Small intestine (tissue), 7 donors: ENCODE measurements around the gene PPP1R14B. TPM values are rescaled to one million over a fixed set of nuclear protein-coding genes. Genes with fewer than 3 reads are reported as not detected.

Experiments used
- DNase-seq, 2 donors: peaks; one replicate each; pipeline versions ENCODE4 v3.0.0 to v3.0.0-alpha.2; 2013
- FAIRE-seq: peaks from 2 replicates; lab custom pipeline; 2012; peaks lifted over from hg19 to GRCh38; lab: Jason Lieb, UNC
- H3K27ac ChIP-seq, 3 donors: one replicate each; pipeline ENCODE4 v1.5.1; 2013; ENCODE audit warnings: low read length in 2 of 3, mild to moderate bottlenecking in 2 of 3, control low read depth in 1 of 3, inconsistent platforms in 1 of 3, low read depth in 1 of 3, moderate library complexity in 1 of 3
- H3K27me3 ChIP-seq, 3 donors: one replicate each; pipeline ENCODE4 v1.6.1; 2013; ENCODE audit warnings: low read length in 3 of 3, inconsistent platforms in 1 of 3; ENCODE audit not compliant: control insufficient read depth in 3 of 3, insufficient read depth in 3 of 3
- H3K36me3 ChIP-seq, 3 donors: one replicate each; pipeline ENCODE4 v1.6.1; 2013; ENCODE audit warnings: low read length in 3 of 3, inconsistent platforms in 1 of 3, low read depth in 1 of 3, mild to moderate bottlenecking in 1 of 3, moderate library complexity in 1 of 3; ENCODE audit not compliant: control insufficient read depth in 3 of 3, insufficient read depth in 2 of 3
- H3K4me1 ChIP-seq, 3 donors: one replicate each; pipeline ENCODE4 v1.6.1; 2013; ENCODE audit warnings: low read length in 2 of 3, inconsistent platforms in 1 of 3, low read depth in 1 of 3, mild to moderate bottlenecking in 1 of 3, moderate library complexity in 1 of 3; ENCODE audit not compliant: control insufficient read depth in 3 of 3, insufficient read depth in 2 of 3
- H3K4me3 ChIP-seq, 3 donors: one replicate each; pipeline ENCODE4 v1.5.1; 2013; ENCODE audit warnings: low read length in 3 of 3, control low read depth in 1 of 3, inconsistent platforms in 1 of 3, low read depth in 1 of 3, mild to moderate bottlenecking in 1 of 3, moderate library complexity in 1 of 3
- H3K9me3 ChIP-seq, 2 donors: one replicate each; pipeline ENCODE4 v1.6.1; 2013; ENCODE audit warnings: low read depth in 1 of 2, low read length in 1 of 2; ENCODE audit not compliant: control insufficient read depth in 2 of 2, insufficient read depth in 1 of 2
- WGBS, 3 donors: extraction: QIAGEN DNeasy Blood & Tissue Kit; methylation state at CpG; one replicate each; pipeline ENCODE4 v1.1.7; 2013; 5-methylcytosine and 5-hydroxymethylcytosine counted together
- polyA plus RNA-seq, 4 donors: library from polyadenylated mRNA; stranded (reverse) in 3 of 4; unstranded in 1 of 4; fragments of 200-250 nt in 3 of 4; fragments of 120-200 nt in 1 of 4; gene quantifications; one replicate each; pipeline versions ENCODE4 v1.2.1 to v1.2.3, GENCODE V29; 2013
- donor health status: healthy with polysubstance abuse.
- donor health status: control.
- donor health status: control.
- donor health status: Bipolar disorder and iron deficiency.
- donor health status: healthy.

The PPP1R14B gene
- polyA plus RNA-seq, 4 donors: 46.9 to 161 (median 143) TPM

GRCh38 chr11:64252003-64252872, 5.5 kb upstream of the PPP1R14B start:
- Histone ChIP-seq H3K4me3 (peak overlapping the region; percentile 61 to 94 (median 85)), H3K9me3 (no peaks in the 10 kb centered on the region), H3K27me3 (no peaks in the 10 kb centered on the region), H3K36me3 (peaks cover 7 to 47% (median 17%) of the 10 kb centered on the region in 3 donors), H3K4me1 (peaks cover 0 to 38% (median 3%) of the 10 kb centered on the region in 3 donors), H3K27ac (peak overlapping the region; percentile 93 to 99 (median 96))
- WGBS, 3 donors: 2 to 5% (median 4%) methylated on average over 21 to 23 of the region's 23 CpGs
- peak; percentile 91 to 95 for DNase-seq
- FAIRE-seq: no peak

GRCh38 chr11:64251753-64252002, 4.9 kb upstream of the PPP1R14B start:
- H3K36me3 ChIP-seq: peaks cover 7 to 42% (median 16%) of the 10 kb centered on the region in 3 donors
- no peaks in the 10 kb centered on the region for H3K27me3 ChIP-seq
- peak overlapping the region; percentile 93 to 99 (median 96) for H3K27ac ChIP-seq
- no peaks in the 10 kb centered on the region for H3K9me3 ChIP-seq
- H3K4me1 ChIP-seq: peaks cover 0 to 38% (median 3%) of the 10 kb centered on the region in 3 donors
- DNase-seq: peak in 1 of 2 donors; percentile 90
- FAIRE-seq: no peak
- 0 to 1% (median 1%) methylated on average over 17 to 18 of the region's 18 CpGs for WGBS, 3 donors
- H3K4me3 ChIP-seq: peak overlapping the region; percentile 61 to 94 (median 85)

GRCh38 chr11:64251016-64251752, 4.4 kb upstream of the PPP1R14B start, which contains the start of gene PLCB3:
Gene PLCB3, plus strand, starts transcription at chr11:64251530. Its CDS starts 120 bp downstream, at chr11:64251650.
- Histone ChIP-seq H3K36me3 (peaks cover 7 to 37% (median 14%) of the 10 kb centered on the region in 3 donors), H3K4me1 (peaks cover 0 to 38% (median 3%) of the 10 kb centered on the region in 3 donors), H3K27me3 (no peaks in the 10 kb centered on the region), H3K27ac (peak within 1 kb of the TSS; percentile 93 to 99 (median 96)), H3K4me3 (peak within 1 kb of the TSS; percentile 61 to 94 (median 85)), H3K9me3 (no peaks in the 10 kb centered on the region)
- DNase-seq (peak; percentile 59 to 68), FAIRE-seq (no peak)
- WGBS, 3 donors: 0 to 1% (median 1%) methylated on average over 62 to 75 of the region's 75 CpGs

- Histone ChIP-seq H3K27ac (peak overlapping the region in 1 of 3 donors; percentile 85), H3K4me1 (peaks cover 0 to 41% (median 3%) of the 10 kb centered on the region in 3 donors), H3K4me3 (peak overlapping the region in 2 of 3 donors; percentile 85 to 94), H3K27me3 (no peaks in the 10 kb centered on the region), H3K9me3 (no peaks in the 10 kb centered on the region), H3K36me3 (peaks cover 5 to 35% (median 9%) of the 10 kb centered on the region in 3 donors)
- FAIRE-seq (no peak), DNase-seq (peak in 1 of 2 donors; percentile 48)
- WGBS, 3 donors: 21 to 26% (median 26%) methylated on average over 10 to 13 of the region's 13 CpGs
These were observed 3.8 kb upstream of the PPP1R14B start for GRCh38 chr11:64250415-64251015.

- Histone ChIP-seq H3K27me3 (no peaks in the 10 kb centered on the region), H3K4me3 (no peak overlapping the region), H3K4me1 (peaks cover 0 to 47% (median 3%) of the 10 kb centered on the region in 3 donors), H3K9me3 (no peaks in the 10 kb centered on the region), H3K36me3 (peaks cover 2 to 35% (median 5%) of the 10 kb centered on the region in 3 donors), H3K27ac (peak overlapping the region in 1 of 3 donors; percentile 16)
- 72 to 84% (median 75%) methylated on average over 8 of the region's 8 CpGs for WGBS, 3 donors
- peak in 1 of 2 donors; percentile 48 for DNase-seq
- FAIRE-seq: no peak
These were observed 3.0 kb upstream of the PPP1R14B start for GRCh38 chr11:64249563-64250414.

GRCh38 chr11:64249038-64249437, 2.3 kb upstream of the PPP1R14B start:
- Histone ChIP-seq H3K4me1 (peaks cover 0 to 47% (median 3%) of the 10 kb centered on the region in 3 donors), H3K9me3 (no peaks in the 10 kb centered on the region), H3K4me3 (no peak overlapping the region), H3K36me3 (peaks cover 0 to 35% (median under 1%) of the 10 kb centered on the region in 3 donors), H3K27me3 (no peaks in the 10 kb centered on the region), H3K27ac (peak overlapping the region in 1 of 3 donors; percentile 82)
- no peak for FAIRE-seq
- WGBS, 3 donors: 73 to 88% (median 80%) methylated on average over 4 of the region's 4 CpGs
- no peak for DNase-seq

GRCh38 chr11:64248578-64248977, 1.8 kb upstream of the PPP1R14B start:
- no peaks in the 10 kb centered on the region for H3K27me3 ChIP-seq
- peaks cover 0 to 47% (median 3%) of the 10 kb centered on the region in 3 donors for H3K4me1 ChIP-seq
- DNase-seq: peak in 1 of 2 donors; percentile 58
- WGBS, 3 donors: 9 to 63% (median 43%) methylated on average over 6 to 7 of the region's 7 CpGs
- FAIRE-seq: no peak
- H3K4me3 ChIP-seq: peak overlapping the region in 1 of 3 donors; percentile 10
- H3K36me3 ChIP-seq: peaks cover 0 to 35% (median 5%) of the 10 kb centered on the region in 3 donors
- peak overlapping the region in 2 of 3 donors; percentile 43 to 82 for H3K27ac ChIP-seq
- H3K9me3 ChIP-seq: no peaks in the 10 kb centered on the region
